Liver (tissue), 9 donors: ENCODE measurements around the gene SMIM28. TPM values are rescaled to one million over a fixed set of nuclear protein-coding genes. Genes with fewer than 3 reads are reported as not detected.

ENCODE experiments used
- DNase-seq: peaks from one replicate; pipeline ENCODE4 v3.0.0-alpha.2; 2017; ENCODE audit warnings: low spot score
- H3K27ac ChIP-seq, 2 donors: one replicate each; pipeline ENCODE4 v1.7.0; 2013; ENCODE audit warnings: inconsistent platforms in 2 of 2, low read length in 2 of 2, control low read depth in 1 of 2, low read depth in 1 of 2, mild to moderate bottlenecking in 1 of 2
- H3K27me3 ChIP-seq, 4 donors: one replicate each; pipeline versions ENCODE4 v1.6.1 to v1.7.0; 2013; ENCODE audit warnings: low read length in 3 of 4, inconsistent platforms in 1 of 4, mild to moderate bottlenecking in 1 of 4, moderate library complexity in 1 of 4; ENCODE audit not compliant: control insufficient read depth in 4 of 4, insufficient read depth in 4 of 4
- H3K36me3 ChIP-seq, 4 donors: one replicate each; pipeline versions ENCODE4 v1.6.1 to v1.7.0; 2013; ENCODE audit warnings: low read length in 3 of 4, mild to moderate bottlenecking in 3 of 4, low read depth in 1 of 4, moderate library complexity in 1 of 4; ENCODE audit not compliant: control insufficient read depth in 4 of 4, insufficient read depth in 3 of 4
- H3K4me1 ChIP-seq, 4 donors: one replicate each; pipeline versions ENCODE4 v1.6.1 to v1.7.0; 2013; ENCODE audit warnings: low read length in 3 of 4, mild to moderate bottlenecking in 3 of 4, moderate library complexity in 1 of 4; ENCODE audit not compliant: control insufficient read depth in 4 of 4, insufficient read depth in 4 of 4
- H3K4me3 ChIP-seq, 3 donors: one replicate each; pipeline versions ENCODE4 v1.6.1 to v1.7.0; 2013; ENCODE audit warnings: low read length in 3 of 3, control low read depth in 1 of 3, low read depth in 1 of 3, mild to moderate bottlenecking in 1 of 3
- H3K9ac ChIP-seq, 2 donors: one replicate each; pipeline ENCODE4 v1.7.0; 2013; ENCODE audit warnings: low read length in 2 of 2, mild to moderate bottlenecking in 2 of 2, moderate library complexity in 2 of 2, control low read depth in 1 of 2, low read depth in 1 of 2
- H3K9me3 ChIP-seq, 4 donors: one replicate each; pipeline versions ENCODE4 v1.6.1 to v1.7.0; 2013; ENCODE audit warnings: low read length in 3 of 4; ENCODE audit not compliant: control insufficient read depth in 4 of 4
- ATF3 ChIP-seq: IDR thresholded peaks from 2 replicates; pipeline ENCODE4 v1.6.1; 2016; ENCODE audit warnings: antibody characterized with exemption
- FOXA2 ChIP-seq: IDR thresholded peaks from 2 replicates; pipeline ENCODE4 v1.6.1; 2016; ENCODE audit warnings: antibody characterized with exemption
- GABPA ChIP-seq, 2 donors: IDR thresholded peaks in 1 of 2; conservative IDR thresholded peaks in 1 of 2; 2 replicates each; pipeline ENCODE4 v1.6.1; 2016; ENCODE audit warnings: antibody characterized with exemption in 2 of 2, mild to moderate bottlenecking in 1 of 2, moderate library complexity in 1 of 2
- HNF4A ChIP-seq, 2 donors: conservative IDR thresholded peaks; 2 replicates each; pipeline ENCODE4 v1.6.1; 2016; ENCODE audit warnings: antibody characterized with exemption in 2 of 2, mild to moderate bottlenecking in 2 of 2
- JUND ChIP-seq, 2 donors: IDR thresholded peaks; 2 replicates each; pipeline ENCODE4 v1.6.1; 2016; ENCODE audit warnings: antibody characterized with exemption in 2 of 2
- MAX ChIP-seq: IDR thresholded peaks from 2 replicates; pipeline ENCODE4 v1.6.1; 2016; ENCODE audit warnings: antibody characterized with exemption
- RAD21 ChIP-seq, 2 donors: IDR thresholded peaks; 2 replicates each; pipeline ENCODE4 v1.6.1; 2016; ENCODE audit warnings: antibody characterized with exemption in 2 of 2, mild to moderate bottlenecking in 2 of 2
- REST ChIP-seq: IDR thresholded peaks from 2 replicates; pipeline ENCODE4 v1.6.1; 2016; ENCODE audit warnings: antibody characterized with exemption, mild to moderate bottlenecking
- RXRA ChIP-seq, 2 donors: IDR thresholded peaks; 2 replicates each; pipeline ENCODE4 v1.6.1; 2017 to 2018; ENCODE audit warnings: antibody characterized with exemption in 2 of 2, mild to moderate bottlenecking in 1 of 2
- SP1 ChIP-seq: IDR thresholded peaks from 2 replicates; pipeline ENCODE4 v1.6.1; 2018; ENCODE audit warnings: antibody characterized with exemption, mild to moderate bottlenecking
- TAF1 ChIP-seq: conservative IDR thresholded peaks from 2 replicates; pipeline ENCODE4 v1.6.1; 2016; ENCODE audit warnings: antibody characterized with exemption, mild to moderate bottlenecking
- YY1 ChIP-seq: IDR thresholded peaks from 2 replicates; pipeline ENCODE4 v1.6.1; 2016; ENCODE audit warnings: antibody characterized with exemption, mild to moderate bottlenecking
- ZBTB33 ChIP-seq: IDR thresholded peaks from 2 replicates; pipeline ENCODE4 v1.6.1; 2016; ENCODE audit warnings: antibody characterized with exemption
- WGBS: extraction: QIAGEN DNeasy Blood & Tissue Kit; methylation state at CpG from one replicate; pipeline ENCODE4 v1.1.7; 2013; 5-methylcytosine and 5-hydroxymethylcytosine counted together
- polyA plus RNA-seq, 2 donors: library from polyadenylated mRNA; stranded (reverse) in 1 of 2; unstranded in 1 of 2; fragments of 200-250 nt in 1 of 2; fragments of >200 nt in 1 of 2; fragmentation: Nextera tagmentation in 1 of 2; extraction: Ambion mirVana in 1 of 2; gene quantifications; one replicate each; pipeline versions ENCODE4 v1.2.1 to v1.2.3, GENCODE V29; 2013 to 2015
- total RNA-seq, 2 donors: library from RNA; depleted of rRNA; stranded (reverse); fragments of >200 nt; gene quantifications; one replicate each; pipeline ENCODE4 v1.2.3, GENCODE V29; 2014
- donor health status: healthy.
- donor health status: healthy.
- donor health status: healthy.
- donor health status: healthy.
- donor health status: healthy.

SMIM28 gene
- total and polyA plus RNA-seq, 4 donors, result not detected

- TF ChIP-seq REST (no peak), GABPA (IDR thresholded peaks at IDR 0.05 in 1 of 2, conservative IDR thresholded peaks at IDR 0.05 in 1 of 2) (no peak), ATF3 (no peak), HNF4A (conservative IDR thresholded peaks at IDR 0.05) (no peak)
Measured at GRCh38 chr6:138405816-138406413, 28.2 kb downstream of the SMIM28 start (continued).

- Histone ChIP-seq H3K36me3 (peaks cover 2 to 24% (median 20%) of the 10 kb centered on the region in 4 donors), H3K9ac (no peak overlapping the region), H3K4me3 (no peak overlapping the region), H3K4me1 (peaks cover 9 to 55% (median 28%) of the 10 kb centered on the region in 4 donors), H3K27me3 (no peaks in the 10 kb centered on the region), H3K27ac (peak overlapping the region in 1 of 2 donors; percentile 23), H3K9me3 (no peaks in the 10 kb centered on the region)
- WGBS, result 74% methylated on average over 2 of the region's 2 CpGs
- TF ChIP-seq ZBTB33 (no peak), RAD21 (IDR thresholded peaks at IDR 0.05) (peak in 1 of 2 donors; percentile 41)
- no peak for DNase-seq
Measured at GRCh38 chr6:138406443-138406842, 28.7 kb downstream of the SMIM28 start.

- 49% methylated on average over 8 of the region's 8 CpGs for WGBS
- no peak for DNase-seq
- Histone ChIP-seq H3K9me3 (no peaks in the 10 kb centered on the region), H3K4me3 (no peak overlapping the region), H3K4me1 (peaks cover 9 to 43% (median 22%) of the 10 kb centered on the region in 4 donors), H3K27me3 (no peaks in the 10 kb centered on the region), H3K36me3 (peaks cover 6 to 51% (median 41%) of the 10 kb centered on the region in 4 donors), H3K9ac (no peak overlapping the region), H3K27ac (peak overlapping the region; percentile 59 to 63)
- TF ChIP-seq SP1, result no peak
- TF ChIP-seq JUND (IDR thresholded peaks at IDR 0.05), result peak in 1 of 2 donors; percentile 59
- peak; percentile 16 to 63 for TF ChIP-seq RXRA (IDR thresholded peaks at IDR 0.05)
- TF ChIP-seq HNF4A (conservative IDR thresholded peaks at IDR 0.05), result peak; percentile 38 to 67
- no peak for TF ChIP-seq FOXA2
- TF ChIP-seq ZBTB33, result no peak
- peak; percentile 89 for TF ChIP-seq YY1
- TF ChIP-seq TAF1, result no peak
- TF ChIP-seq RAD21 (IDR thresholded peaks at IDR 0.05), result no peak
- peak; percentile 31 for TF ChIP-seq MAX
Measured at GRCh38 chr6:138410048-138410735, 32.5 kb downstream of the SMIM28 start.
